OCI-LY1 (cell line): Measurements from ENCODE around the gene DAPK2.

ENCODE experiments used
- EZH2 ChIP-seq: fragments of 200-600 bp; sonication (generic), shearing (Covaris generic); IDR thresholded peaks from 2 replicates; pipeline ENCODE4 v1.8.0; 2017; ENCODE audit warnings: borderline replicate concordance, mixed run types, mild to moderate bottlenecking, antibody characterized with exemption, low read length, moderate library complexity, mixed read lengths
- TF ChIP-seq, protein P1 (sequence below): fragments of 200-600 bp; sonication (generic), shearing (Covaris generic); IDR thresholded peaks from 2 replicates; pipeline ENCODE4 v1.5.1; 2017; ENCODE audit warnings: mild to moderate bottlenecking, antibody characterized with exemption, low read length, moderate library complexity, mixed read lengths

DNA sequence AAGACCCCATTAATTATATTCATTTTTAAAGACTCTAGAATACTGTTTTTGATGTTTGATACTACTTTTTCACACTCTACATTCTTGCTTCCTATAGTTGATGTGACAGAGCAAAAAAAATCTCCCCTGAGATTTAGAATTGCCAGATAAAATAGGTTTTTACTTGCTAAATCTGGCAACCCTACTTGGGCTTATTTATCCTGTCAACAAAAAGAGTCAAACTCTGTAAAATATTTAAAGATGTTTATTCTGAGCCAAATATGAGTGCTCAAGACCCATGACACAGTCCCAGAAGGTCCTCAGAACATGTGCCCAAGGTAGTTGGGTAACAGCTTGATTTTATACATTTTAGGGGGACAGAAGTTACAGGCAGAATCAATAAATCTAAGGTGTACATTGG lies 72.3 kb downstream of the DAPK2 start:
- no peak for TF ChIP-seq EZH2
- TF ChIP-seq, protein P1, sequence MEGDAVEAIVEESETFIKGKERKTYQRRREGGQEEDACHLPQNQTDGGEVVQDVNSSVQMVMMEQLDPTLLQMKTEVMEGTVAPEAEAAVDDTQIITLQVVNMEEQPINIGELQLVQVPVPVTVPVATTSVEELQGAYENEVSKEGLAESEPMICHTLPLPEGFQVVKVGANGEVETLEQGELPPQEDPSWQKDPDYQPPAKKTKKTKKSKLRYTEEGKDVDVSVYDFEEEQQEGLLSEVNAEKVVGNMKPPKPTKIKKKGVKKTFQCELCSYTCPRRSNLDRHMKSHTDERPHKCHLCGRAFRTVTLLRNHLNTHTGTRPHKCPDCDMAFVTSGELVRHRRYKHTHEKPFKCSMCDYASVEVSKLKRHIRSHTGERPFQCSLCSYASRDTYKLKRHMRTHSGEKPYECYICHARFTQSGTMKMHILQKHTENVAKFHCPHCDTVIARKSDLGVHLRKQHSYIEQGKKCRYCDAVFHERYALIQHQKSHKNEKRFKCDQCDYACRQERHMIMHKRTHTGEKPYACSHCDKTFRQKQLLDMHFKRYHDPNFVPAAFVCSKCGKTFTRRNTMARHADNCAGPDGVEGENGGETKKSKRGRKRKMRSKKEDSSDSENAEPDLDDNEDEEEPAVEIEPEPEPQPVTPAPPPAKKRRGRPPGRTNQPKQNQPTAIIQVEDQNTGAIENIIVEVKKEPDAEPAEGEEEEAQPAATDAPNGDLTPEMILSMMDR, result no peak
